ENCODE results near the gene SNTG2. TPM values are rescaled to one million over a fixed set of nuclear protein-coding genes. Genes with fewer than 3 reads are reported as not detected.
"Not testable (repeated sequence)": the region's sequence is repeated elsewhere in the genome, so short reads cannot be mapped to it uniquely, and the experiment has no call there.

The SNTG2 gene
- total RNA-seq, 1 donor from 2014 or later = 11.8 TPM

GRCh38 chr2:1407950-1408675 lies 457.5 kb downstream of the SNTG2 start:
- no peak for DNase-seq (ENCODE audit: extremely low spot score in 2 of 2)
- intact Hi-C loops (cut with DNase I) = no loop called here

GRCh38 chr2:1413156-1413710 lies 462.6 kb downstream of the SNTG2 start, which contains the start of gene TPO:
TSS of gene TPO (plus strand) at chr2:1413463. CDS start at chr2:1414409, 946 bp downstream.
- TF ChIP-seq POLR2A (IDR thresholded peaks at IDR 0.05) (no peak), CTCF (IDR thresholded peaks at IDR 0.05) (no peak), POLR2AphosphoS5 (IDR thresholded peaks at IDR 0.05; ENCODE audit: insufficient read depth in 1 of 2, low read depth in 1 of 2) (no peak)
- no peak within 1 kb of the TSS for H3K27ac ChIP-seq
- no peaks in the 10 kb centered on the region for H3K36me3 ChIP-seq
- DNase-seq (ENCODE audit: extremely low spot score in 2 of 2) = no peak
- no peaks in the 10 kb centered on the region for H3K4me1 ChIP-seq
- H3K27me3 ChIP-seq = no peaks in the 10 kb centered on the region
- intact Hi-C loops (cut with DNase I) = no loop called here
- no peaks in the 10 kb centered on the region for H3K9me3 ChIP-seq
- H3K4me3 ChIP-seq = no peak within 1 kb of the TSS

More at GRCh38 chr2:1407950-1408675, 457.5 kb downstream of the SNTG2 start:
- H3K36me3 ChIP-seq = no peaks in the 10 kb centered on the region
- H3K9me3 ChIP-seq = no peaks in the 10 kb centered on the region
- H3K27ac ChIP-seq = no peak overlapping the region
- H3K4me1 ChIP-seq = no peaks in the 10 kb centered on the region
- no peaks in the 10 kb centered on the region for H3K27me3 ChIP-seq
- no peak overlapping the region for H3K4me3 ChIP-seq
- TF ChIP-seq POLR2AphosphoS5 (IDR thresholded peaks at IDR 0.05; ENCODE audit: insufficient read depth in 1 of 2, low read depth in 1 of 2) = no peak
- TF ChIP-seq POLR2A (IDR thresholded peaks at IDR 0.05) = no peak

- Histone ChIP-seq H3K27me3 (no peaks in the 10 kb centered on the region), H3K9me3 (no peaks in the 10 kb centered on the region), H3K4me1 (no peaks in the 10 kb centered on the region), H3K36me3 (no peaks in the 10 kb centered on the region), H3K4me3 (no peak overlapping the region), H3K27ac (no peak overlapping the region)
- intact Hi-C loops (cut with DNase I) = no loop called here
- TF ChIP-seq POLR2A (IDR thresholded peaks at IDR 0.05) (no peak), POLR2AphosphoS5 (IDR thresholded peaks at IDR 0.05; ENCODE audit: insufficient read depth in 1 of 2, low read depth in 1 of 2) (no peak), CTCF (IDR thresholded peaks at IDR 0.05) (no peak)
- no peak for DNase-seq (ENCODE audit: extremely low spot score in 2 of 2)
These were observed 463.5 kb downstream of the SNTG2 start for GRCh38 chr2:1414121-1414520.

GRCh38 chr2:1414901-1415300 lies 464.3 kb downstream of the SNTG2 start:
- H3K36me3 ChIP-seq; H3K4me3 ChIP-seq; H3K27me3 ChIP-seq; H3K27ac ChIP-seq; DNase-seq (ENCODE audit: extremely low spot score in 2 of 2); H3K9me3 ChIP-seq; H3K4me1 ChIP-seq; intact Hi-C loops (cut with DNase I): not testable (repeated sequence)

- intact Hi-C loops (cut with DNase I) = no loop called here
- no peak for DNase-seq (ENCODE audit: extremely low spot score in 2 of 2)
- Histone ChIP-seq H3K4me1 (no peaks in the 10 kb centered on the region), H3K9me3 (no peaks in the 10 kb centered on the region), H3K27ac (no peak overlapping the region), H3K36me3 (no peaks in the 10 kb centered on the region), H3K4me3 (no peak overlapping the region), H3K27me3 (no peaks in the 10 kb centered on the region)
- TF ChIP-seq POLR2AphosphoS5 (IDR thresholded peaks at IDR 0.05; ENCODE audit: insufficient read depth in 1 of 2, low read depth in 1 of 2) (no peak), POLR2A (IDR thresholded peaks at IDR 0.05) (no peak)
These were observed 464.9 kb downstream of the SNTG2 start for GRCh38 chr2:1415501-1415900.
